ENCODE results near the gene SLC6A8. TPM values are rescaled to one million over a fixed set of nuclear protein-coding genes. Genes with fewer than 3 reads are reported as not detected.

Gene SLC6A8
- polyA plus RNA-seq, 1 experiment: 6.9 TPM

- DNase-seq (ENCODE audit: low read depth, low spot score): no peak
- POLR2A ChIA-PET: no interaction called here
- Histone ChIP-seq H3K9me3 (ENCODE audit: control insufficient read depth, insufficient read depth, low read length) (peaks cover 3% of the 10 kb centered on the region), H3K27ac (ENCODE audit: low read depth, low read length) (no peak overlapping the region), H3K27me3 (ENCODE audit: control insufficient read depth, insufficient read depth, low read length) (no peaks in the 10 kb centered on the region), H3K4me3 (ENCODE audit: low read depth, low read length) (no peak overlapping the region)
- no peak for TF ChIP-seq CTCF (IDR thresholded peaks at IDR 0.05; ENCODE audit: low read depth, low read length)
- CTCF ChIA-PET: no interaction called here
These were observed 2.6 kb upstream of the SLC6A8 start for GRCh38 chrX:153685156-153685536.

- H3K4me3 ChIP-seq (ENCODE audit: low read depth, low read length): no peak overlapping the region
- H3K27ac ChIP-seq (ENCODE audit: low read depth, low read length): no peak overlapping the region
- peaks cover 3% of the 10 kb centered on the region for H3K9me3 ChIP-seq (ENCODE audit: control insufficient read depth, insufficient read depth, low read length)
- no peak for DNase-seq (ENCODE audit: low read depth, low spot score)
- no peak for TF ChIP-seq CTCF (IDR thresholded peaks at IDR 0.05; ENCODE audit: low read depth, low read length)
- POLR2A ChIA-PET: no interaction called here
- no peaks in the 10 kb centered on the region for H3K27me3 ChIP-seq (ENCODE audit: control insufficient read depth, insufficient read depth, low read length)
- CTCF ChIA-PET: interaction anchor here (0.5 to 1.9 kb wide), 5 partner anchors 17 to 759 kb away, joined by 3 to 6 read pairs (median 4); no protein-coding TSS in a partner anchor
These were observed 1.7 kb upstream of the SLC6A8 start for GRCh38 chrX:153685751-153686696.

GRCh38 chrX:153686711-153687110 lies 1.0 kb upstream of the SLC6A8 start:
- CTCF ChIA-PET: interaction anchor here (0.5 to 1.9 kb wide), 5 partner anchors 18 to 758 kb away, joined by 3 to 6 read pairs (median 4); no protein-coding TSS in a partner anchor
- POLR2A ChIA-PET: interaction anchor here (0.6 to 0.7 kb wide), 3 partner anchors 36 to 387 kb away, joined by 3 to 5 read pairs (median 3); no protein-coding TSS in a partner anchor
- Histone ChIP-seq H3K4me3 (ENCODE audit: low read depth, low read length) (no peak overlapping the region), H3K9me3 (ENCODE audit: control insufficient read depth, insufficient read depth, low read length) (peaks cover 3% of the 10 kb centered on the region), H3K27me3 (ENCODE audit: control insufficient read depth, insufficient read depth, low read length) (no peaks in the 10 kb centered on the region), H3K27ac (ENCODE audit: low read depth, low read length) (no peak overlapping the region)
- no peak for TF ChIP-seq CTCF (IDR thresholded peaks at IDR 0.05; ENCODE audit: low read depth, low read length)
- no peak for DNase-seq (ENCODE audit: low read depth, low spot score)

GRCh38 chrX:153688071-153688470 lies 345 bp downstream of the SLC6A8 start:
- no peaks in the 10 kb centered on the region for H3K27me3 ChIP-seq (ENCODE audit: control insufficient read depth, insufficient read depth, low read length)
- DNase-seq (ENCODE audit: low read depth, low spot score): no peak
- peaks cover 3% of the 10 kb centered on the region for H3K9me3 ChIP-seq (ENCODE audit: control insufficient read depth, insufficient read depth, low read length)
- CTCF ChIA-PET: interaction anchor here (1.5 to 1.9 kb wide), 2 partner anchors 20 to 149 kb away, joined by 3 to 6 read pairs; no protein-coding TSS in a partner anchor
- H3K4me3 ChIP-seq (ENCODE audit: low read depth, low read length): no peak overlapping the region
- H3K27ac ChIP-seq (ENCODE audit: low read depth, low read length): no peak overlapping the region
- POLR2A ChIA-PET: no interaction called here
- TF ChIP-seq CTCF (IDR thresholded peaks at IDR 0.05; ENCODE audit: low read depth, low read length): no peak

- Histone ChIP-seq H3K27me3 (ENCODE audit: control insufficient read depth, insufficient read depth, low read length) (no peaks in the 10 kb centered on the region), H3K4me3 (ENCODE audit: low read depth, low read length) (peak overlapping the region; percentile 56), H3K27ac (ENCODE audit: low read depth, low read length) (no peak overlapping the region), H3K9me3 (ENCODE audit: control insufficient read depth, insufficient read depth, low read length) (peaks cover 2% of the 10 kb centered on the region)
- TF ChIP-seq CTCF (IDR thresholded peaks at IDR 0.05; ENCODE audit: low read depth, low read length): no peak
- no peak for DNase-seq (ENCODE audit: low read depth, low spot score)
- ChIA-PET CTCF (no interaction called here), POLR2A (no interaction called here)
These were observed 780 bp downstream of the SLC6A8 start for GRCh38 chrX:153688506-153688905.

All from AG04450 (cell line).